IMR-90 (cell line): ENCODE measurements around the gene WDR5. TPM values are rescaled to one million over a fixed set of nuclear protein-coding genes. Genes with fewer than 3 reads are reported as not detected.

ENCODE experiments used
- ATAC-seq: fragments of 200-7000 bp; cut with Tn5 transposase; 2 replicates; pipeline ENCODE4 v1.9.1; 2020; ENCODE audit warnings: low read depth, mild to moderate bottlenecking, moderate library complexity
- BruUV-seq: library from RNA; stranded (reverse); fragments of 400-500 nt; replicated peaks from 2 replicates; lab custom pipeline; 2021; lab: Mats Ljungman, UMichigan
- CTCF ChIA-PET: fragments of 300-600 bp; formaldehyde crosslinking; extraction: SDS; loops from one replicate; lab custom pipeline; 2021; ENCODE audit warnings: antibody characterized with exemption; lab: Yijun Ruan, JAX
- POLR2A ChIA-PET: fragments of 300-600 bp; sonication (Branson Sonifier 250); formaldehyde crosslinking; loops from one replicate; lab custom pipeline; 2022; ENCODE audit warnings: antibody characterized with exemption; ENCODE audit not compliant: unreplicated experiment; lab: Charles Lee
- DNase-seq: peaks from one replicate; pipeline ENCODE4 v3.0.0; 2013
- H2AFZ ChIP-seq: replicated peaks from 2 replicates; pipeline ENCODE3; 2013; ENCODE audit warnings: low read length, mild to moderate bottlenecking; ENCODE audit not compliant: poor library complexity
- H2AK5ac ChIP-seq: 2 replicates; pipeline ENCODE4 v1.6.1; 2013; ENCODE audit warnings: low read depth, low read length, inconsistent platforms
- H2AK9ac ChIP-seq: replicated peaks from 2 replicates; pipeline ENCODE3; 2013; ENCODE audit warnings: mild to moderate bottlenecking, low read depth, low read length, moderate library complexity; ENCODE audit not compliant: poor library complexity
- H2BK120ac ChIP-seq: 2 replicates; pipeline ENCODE4 v1.6.1; 2013; ENCODE audit warnings: low read depth, low read length, inconsistent platforms
- H2BK15ac ChIP-seq: 3 replicates; pipeline ENCODE4 v1.6.1; 2013; ENCODE audit warnings: low read depth, low read length, inconsistent platforms
- H2BK20ac ChIP-seq: 2 replicates; pipeline ENCODE4 v1.6.1; 2013; ENCODE audit warnings: low read depth, mild to moderate bottlenecking, inconsistent platforms, low read length, moderate library complexity
- H2BK5ac ChIP-seq: 2 replicates; pipeline ENCODE4 v1.6.1; 2013; ENCODE audit warnings: mild to moderate bottlenecking, low read depth, low read length, inconsistent platforms; ENCODE audit not compliant: poor library complexity, severe bottlenecking
- H3K14ac ChIP-seq: replicated peaks from 2 replicates; pipeline ENCODE4 v1.6.1; 2013; ENCODE audit warnings: low read depth, low read length, inconsistent platforms
- H3K18ac ChIP-seq: 2 replicates; pipeline ENCODE4 v1.6.1; 2013; ENCODE audit warnings: low read depth, low read length, control low read depth
- H3K23ac ChIP-seq: 2 replicates; pipeline ENCODE4 v1.6.1; 2013; ENCODE audit warnings: low read depth, low read length, inconsistent platforms
- H3K27ac ChIP-seq: 2 replicates; pipeline ENCODE4 v1.5.1; 2013; ENCODE audit warnings: mild to moderate bottlenecking, control low read depth, low read length; ENCODE audit not compliant: insufficient read depth
- H3K27me3 ChIP-seq: 2 replicates; pipeline ENCODE4 v1.6.1; 2013; ENCODE audit warnings: low read length; ENCODE audit not compliant: control insufficient read depth, insufficient read depth
- H3K36me3 ChIP-seq: 2 replicates; pipeline ENCODE4 v1.6.1; 2013; ENCODE audit warnings: low read length, mixed read lengths; ENCODE audit not compliant: control insufficient read depth, insufficient read depth
- H3K4ac ChIP-seq: 2 replicates; pipeline ENCODE4 v1.6.1; 2013; ENCODE audit warnings: low read depth, low read length, inconsistent platforms
- H3K4me1 ChIP-seq: 2 replicates; pipeline ENCODE4 v1.6.1; 2013; ENCODE audit warnings: low read length, mixed read lengths; ENCODE audit not compliant: control insufficient read depth, insufficient read depth
- H3K4me2 ChIP-seq: 2 replicates; pipeline ENCODE4 v1.6.1; 2013; ENCODE audit warnings: low read depth, mild to moderate bottlenecking, control low read depth, low read length, moderate library complexity
- H3K4me3 ChIP-seq: 2 replicates; pipeline ENCODE4 v1.5.1; 2013; ENCODE audit warnings: low read depth, mild to moderate bottlenecking, control low read depth, low read length, moderate library complexity; ENCODE audit not compliant: insufficient read depth
- H3K56ac ChIP-seq: 2 replicates; pipeline ENCODE4 v1.6.1; 2013; ENCODE audit warnings: low read length, inconsistent platforms; ENCODE audit not compliant: insufficient read depth; ENCODE audit errors: extremely low read depth
- H3K79me1 ChIP-seq, 2 experiments: 2 replicates each; pipeline ENCODE4 v1.6.1; 2013; ENCODE audit warnings: low read length in 2 of 2, inconsistent platforms in 1 of 2, low read depth in 1 of 2
- H3K9ac ChIP-seq: 2 replicates; pipeline ENCODE4 v1.6.1; 2013; ENCODE audit warnings: low read depth, low read length, control low read depth
- H3K9me1 ChIP-seq: 2 replicates; pipeline ENCODE4 v1.6.1; 2013; ENCODE audit warnings: low read length, inconsistent platforms; ENCODE audit not compliant: insufficient read depth
- H3K9me3 ChIP-seq: 2 replicates; pipeline ENCODE4 v1.6.1; 2013; ENCODE audit warnings: low read length; ENCODE audit not compliant: control insufficient read depth, insufficient read depth
- H4K20me1 ChIP-seq: 2 replicates; pipeline ENCODE4 v1.6.1; 2013; ENCODE audit warnings: low read length, inconsistent platforms; ENCODE audit not compliant: insufficient read depth
- H4K5ac ChIP-seq: 2 replicates; pipeline ENCODE4 v1.6.1; 2013; ENCODE audit warnings: mild to moderate bottlenecking, low read depth, low read length, control low read depth
- H4K8ac ChIP-seq, 2 experiments: 2 replicates each; pipeline ENCODE4 v1.6.1; 2013; ENCODE audit warnings: low read depth in 2 of 2, low read length in 2 of 2, control low read depth in 1 of 2, inconsistent platforms in 1 of 2
- H4K91ac ChIP-seq: 2 replicates; pipeline ENCODE4 v1.6.1; 2013; ENCODE audit warnings: low read depth, low read length, inconsistent platforms; ENCODE audit not compliant: insufficient read depth
- BHLHE40 ChIP-seq: fragments of 150-350 bp; IDR thresholded peaks from 2 replicates; pipeline ENCODE4 v1.6.1; 2016; ENCODE audit warnings: mild to moderate bottlenecking, low read depth, low read length
- CEBPB ChIP-seq: IDR thresholded peaks from 2 replicates; pipeline ENCODE4 v1.6.1; 2012; ENCODE audit warnings: low read depth, low read length, improper control_type of control experiment
- FOS ChIP-seq: fragments of 150-350 bp; IDR thresholded peaks from 2 replicates; pipeline ENCODE4 v1.6.1; 2016; ENCODE audit warnings: low read depth, low read length
- MAFK ChIP-seq: IDR thresholded peaks from 2 replicates; pipeline ENCODE4 v1.6.1; 2012; ENCODE audit warnings: low read depth, low read length, improper control_type of control experiment
- MAZ ChIP-seq: IDR thresholded peaks from 2 replicates; pipeline ENCODE4 v1.6.1; 2012; ENCODE audit warnings: low read depth, mild to moderate bottlenecking, low read length, improper control_type of control experiment, moderate library complexity, borderline replicate concordance
- NFE2L2 ChIP-seq: fragments of 150-350 bp; IDR thresholded peaks from 2 replicates; pipeline ENCODE4 v1.6.1; 2016; ENCODE audit warnings: low read depth, mild to moderate bottlenecking, low read length
- POLR2A ChIP-seq: IDR thresholded peaks from 2 replicates; pipeline ENCODE4 v1.6.1; 2012; ENCODE audit warnings: mild to moderate bottlenecking, low read depth, low read length
- RFX5 ChIP-seq: IDR thresholded peaks from 2 replicates; pipeline ENCODE4 v1.8.0; 2012; ENCODE audit warnings: low read depth, mild to moderate bottlenecking, low read length, moderate library complexity
- SMC3 ChIP-seq: fragments of 150-350 bp; IDR thresholded peaks from 2 replicates; pipeline ENCODE4 v1.6.1; 2016; ENCODE audit warnings: low read depth, mild to moderate bottlenecking, antibody characterized with exemption, low read length, moderate library complexity
- WGBS, 2 experiments: methylation state at CpG; one replicate each; pipeline versions ENCODE4 v1.1.5 to v1.1.7; 2013; ENCODE audit warnings: missing lambda C conversion rate in 2 of 2; ENCODE audit not compliant: insufficient read length in 1 of 2; ENCODE audit errors: extremely low coverage in 2 of 2; 5-methylcytosine and 5-hydroxymethylcytosine counted together
- dilution Hi-C: fragments of 300-500 bp; cut with HindIII; formaldehyde crosslinking; loops from one replicate; pipeline ENCODE4 v1.14.3; 2018; ENCODE audit warnings: low sequenced_read_pairs; ENCODE audit not compliant: unreplicated experiment
- in situ Hi-C: fragments of 300-500 bp; cut with MboI; formaldehyde crosslinking; loops from 3 replicates; pipeline ENCODE4 v1.14.3; 2019; ENCODE audit warnings: low sequenced_read_pairs, inconsistent platforms, mixed read lengths
- intact Hi-C: fragments of 100-400 bp; cut with micrococcal nuclease; formaldehyde crosslinking; loops from 2 replicates; pipeline ENCODE4 v1.10.0; 2022
- polyA plus RNA-seq, 3 experiments: library from polyadenylated mRNA; depleted of rRNA; stranded (reverse); fragments of >200 nt; gene quantifications; 2 replicates each; pipeline ENCODE4 v1.2.3, GENCODE V29; 2012; ENCODE audit warnings: low replicate concordance in 1 of 3
- total RNA-seq: library from RNA; depleted of rRNA; stranded (reverse); fragments of >200 nt; gene quantifications from 2 replicates; pipeline ENCODE4 v1.2.3, GENCODE V29; 2012
- TF ChIP-seq, protein P1 (sequence below): fragments of 150-350 bp; IDR thresholded peaks from 2 replicates; pipeline ENCODE4 v1.6.1; 2017; ENCODE audit warnings: mild to moderate bottlenecking, antibody characterized with exemption, low read length, low read depth
- TF ChIP-seq, protein P2 (sequence below): conservative IDR thresholded peaks from 2 replicates; pipeline ENCODE4 v1.5.1; 2012; ENCODE audit warnings: mild to moderate bottlenecking, low read depth, low read length, improper control_type of control experiment
- TF ChIP-seq, protein P3 (sequence below): fragments of 150-350 bp; IDR thresholded peaks from 2 replicates; pipeline ENCODE4 v1.6.1; 2016; ENCODE audit warnings: low read depth, mild to moderate bottlenecking, low read length, moderate library complexity, borderline replicate concordance

The WDR5 gene
- total and polyA plus RNA-seq, 2 of the 4 experiments (the other 2 are of a cell fraction) = 18.3 to 26.6 TPM

DNA sequence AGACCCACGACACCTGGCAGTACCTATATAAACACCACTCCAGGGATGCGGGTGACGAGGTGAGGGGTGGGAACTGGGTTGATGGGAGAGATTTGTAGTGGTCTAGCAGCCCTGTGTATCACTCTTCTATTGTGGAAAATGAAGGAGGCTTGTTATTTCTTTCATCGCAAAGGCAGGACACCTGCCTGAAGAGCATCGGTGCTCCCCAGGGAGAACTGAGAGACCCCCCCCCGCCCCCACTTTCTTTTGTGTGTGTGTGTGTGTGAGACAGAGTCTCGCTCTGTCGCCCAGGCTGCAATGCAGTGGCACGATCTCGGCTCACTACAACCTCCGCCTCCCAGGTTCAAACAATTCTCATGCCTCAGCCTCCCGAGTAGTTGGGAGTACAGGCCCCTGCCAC, 8.3 kb upstream of the WDR5 start:
- no peak overlapping the region for H2AFZ ChIP-seq
- H4K5ac ChIP-seq = no peak overlapping the region
- ATAC-seq (no peak), DNase-seq (no peak)
- dilution Hi-C loops (no loop called here), in situ Hi-C loops (loop anchor here (25.0 kb wide), 1 partner anchor 340 kb away; no protein-coding TSS in a partner anchor), intact Hi-C loops (no loop called here)
- POLR2A ChIA-PET = no interaction called here
- no peaks in the 10 kb centered on the region for H3K9me1 ChIP-seq
- no peaks in the 10 kb centered on the region for H4K20me1 ChIP-seq
- TF ChIP-seq CEBPB (no peak), MAZ (no peak), BHLHE40 (no peak), FOS (no peak), NFE2L2 (no peak), SMC3 (no peak), RFX5 (no peak), MAFK (no peak), POLR2A (no peak)
- TF ChIP-seq, protein P1, sequence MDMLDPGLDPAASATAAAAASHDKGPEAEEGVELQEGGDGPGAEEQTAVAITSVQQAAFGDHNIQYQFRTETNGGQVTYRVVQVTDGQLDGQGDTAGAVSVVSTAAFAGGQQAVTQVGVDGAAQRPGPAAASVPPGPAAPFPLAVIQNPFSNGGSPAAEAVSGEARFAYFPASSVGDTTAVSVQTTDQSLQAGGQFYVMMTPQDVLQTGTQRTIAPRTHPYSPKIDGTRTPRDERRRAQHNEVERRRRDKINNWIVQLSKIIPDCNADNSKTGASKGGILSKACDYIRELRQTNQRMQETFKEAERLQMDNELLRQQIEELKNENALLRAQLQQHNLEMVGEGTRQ = no peak
- TF ChIP-seq, protein P2, sequence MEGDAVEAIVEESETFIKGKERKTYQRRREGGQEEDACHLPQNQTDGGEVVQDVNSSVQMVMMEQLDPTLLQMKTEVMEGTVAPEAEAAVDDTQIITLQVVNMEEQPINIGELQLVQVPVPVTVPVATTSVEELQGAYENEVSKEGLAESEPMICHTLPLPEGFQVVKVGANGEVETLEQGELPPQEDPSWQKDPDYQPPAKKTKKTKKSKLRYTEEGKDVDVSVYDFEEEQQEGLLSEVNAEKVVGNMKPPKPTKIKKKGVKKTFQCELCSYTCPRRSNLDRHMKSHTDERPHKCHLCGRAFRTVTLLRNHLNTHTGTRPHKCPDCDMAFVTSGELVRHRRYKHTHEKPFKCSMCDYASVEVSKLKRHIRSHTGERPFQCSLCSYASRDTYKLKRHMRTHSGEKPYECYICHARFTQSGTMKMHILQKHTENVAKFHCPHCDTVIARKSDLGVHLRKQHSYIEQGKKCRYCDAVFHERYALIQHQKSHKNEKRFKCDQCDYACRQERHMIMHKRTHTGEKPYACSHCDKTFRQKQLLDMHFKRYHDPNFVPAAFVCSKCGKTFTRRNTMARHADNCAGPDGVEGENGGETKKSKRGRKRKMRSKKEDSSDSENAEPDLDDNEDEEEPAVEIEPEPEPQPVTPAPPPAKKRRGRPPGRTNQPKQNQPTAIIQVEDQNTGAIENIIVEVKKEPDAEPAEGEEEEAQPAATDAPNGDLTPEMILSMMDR = no peak
- TF ChIP-seq, protein P3, sequence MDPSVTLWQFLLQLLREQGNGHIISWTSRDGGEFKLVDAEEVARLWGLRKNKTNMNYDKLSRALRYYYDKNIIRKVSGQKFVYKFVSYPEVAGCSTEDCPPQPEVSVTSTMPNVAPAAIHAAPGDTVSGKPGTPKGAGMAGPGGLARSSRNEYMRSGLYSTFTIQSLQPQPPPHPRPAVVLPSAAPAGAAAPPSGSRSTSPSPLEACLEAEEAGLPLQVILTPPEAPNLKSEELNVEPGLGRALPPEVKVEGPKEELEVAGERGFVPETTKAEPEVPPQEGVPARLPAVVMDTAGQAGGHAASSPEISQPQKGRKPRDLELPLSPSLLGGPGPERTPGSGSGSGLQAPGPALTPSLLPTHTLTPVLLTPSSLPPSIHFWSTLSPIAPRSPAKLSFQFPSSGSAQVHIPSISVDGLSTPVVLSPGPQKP = no peak
- H2AK9ac ChIP-seq = no peak overlapping the region
- H2AK5ac ChIP-seq = no peak overlapping the region
- no peak overlapping the region for H3K4me3 ChIP-seq
- H4K8ac ChIP-seq = no peak overlapping the region
- H3K9ac ChIP-seq = no peak overlapping the region
- H2BK20ac ChIP-seq = no peak overlapping the region
- H3K9me3 ChIP-seq = no peaks in the 10 kb centered on the region
- H3K27me3 ChIP-seq = peaks cover 16% of the 10 kb centered on the region
- no peak overlapping the region for H3K27ac ChIP-seq
- no peak overlapping the region for H3K4me2 ChIP-seq
- no peak overlapping the region for H3K14ac ChIP-seq
- CTCF ChIA-PET = no interaction called here
- H3K79me1 ChIP-seq = no peaks in the 10 kb centered on the region
- H3K23ac ChIP-seq = no peak overlapping the region
- H3K56ac ChIP-seq = no peak overlapping the region
- no peak overlapping the region for H2BK5ac ChIP-seq
- H4K91ac ChIP-seq = no peak overlapping the region
- 100% methylated on average over 1 of the region's 12 CpGs; no CpG with 5 or more reads in 1 of the 2 experiments for WGBS, 2 experiments
- H3K4ac ChIP-seq = no peak overlapping the region
- peaks cover 3% of the 10 kb centered on the region; the same call in 1 of the 2 replicates for H3K4me1 ChIP-seq
- no peaks in the 10 kb centered on the region for H3K36me3 ChIP-seq
- BruUV-seq = no TSS peak
- H2BK120ac ChIP-seq = no peak overlapping the region
- H2BK15ac ChIP-seq = no peak overlapping the region
- no peak overlapping the region for H3K18ac ChIP-seq
